ENCODE data around the gene CREB5.

The CREB5 gene

GRCh38 chr7:28381466-28381865, 30.9 kb upstream of the CREB5 start:
- Histone ChIP-seq H3K9me2 (replicated peaks; ENCODE audit: low read depth, low read length) (no peaks in the 10 kb centered on the region), H3K4me3 (ENCODE audit: low read length, poor library complexity, severe bottlenecking) (no peak overlapping the region), H3K27me3 (ENCODE audit: insufficient read depth, low read length, poor library complexity, severe bottlenecking) (no peaks in the 10 kb centered on the region), H3K9me3 (ENCODE audit: insufficient read depth, low read depth, low read length) (no peaks in the 10 kb centered on the region), H3K36me3 (ENCODE audit: insufficient read depth, low read length) (no peaks in the 10 kb centered on the region), H3K9ac (ENCODE audit: low read depth, low read length, poor library complexity, severe bottlenecking) (no peak overlapping the region), H2AFZ (ENCODE audit: low read length) (no peak overlapping the region), H3K4me1 (ENCODE audit: insufficient read depth, low read length, poor library complexity, severe bottlenecking) (no peaks in the 10 kb centered on the region), H3K79me2 (ENCODE audit: insufficient read depth, low read length) (no peaks in the 10 kb centered on the region), H3F3A (ENCODE audit: low read depth) (no peaks in the 10 kb centered on the region), H3K4me2 (ENCODE audit: low read depth, low read length, poor library complexity, severe bottlenecking) (no peak overlapping the region), H4K20me1 (ENCODE audit: insufficient read depth, low read length, poor library complexity, severe bottlenecking) (no peaks in the 10 kb centered on the region)
- no peak for TF ChIP-seq EZH2phosphoT487 (IDR thresholded peaks at IDR 0.05; ENCODE audit: borderline replicate concordance)
- TF ChIP-seq CTCF (conservative IDR thresholded peaks at IDR 0.05; ENCODE audit: low read length): no peak

GRCh38 chr7:28382144-28382543, 30.2 kb upstream of the CREB5 start:
- H3K27me3 ChIP-seq (ENCODE audit: insufficient read depth, low read length, poor library complexity, severe bottlenecking): no peaks in the 10 kb centered on the region
- H2AFZ ChIP-seq (ENCODE audit: low read length): no peak overlapping the region
- no peaks in the 10 kb centered on the region for H3K9me3 ChIP-seq (ENCODE audit: insufficient read depth, low read depth, low read length)
- TF ChIP-seq EZH2phosphoT487 (IDR thresholded peaks at IDR 0.05; ENCODE audit: borderline replicate concordance) (no peak), CTCF (conservative IDR thresholded peaks at IDR 0.05; ENCODE audit: low read length) (no peak)
- H3K4me1 ChIP-seq (ENCODE audit: insufficient read depth, low read length, poor library complexity, severe bottlenecking): no peaks in the 10 kb centered on the region
- no peaks in the 10 kb centered on the region for H4K20me1 ChIP-seq (ENCODE audit: insufficient read depth, low read length, poor library complexity, severe bottlenecking)
- H3F3A ChIP-seq (ENCODE audit: low read depth): no peaks in the 10 kb centered on the region
- no peaks in the 10 kb centered on the region for H3K9me2 ChIP-seq (replicated peaks; ENCODE audit: low read depth, low read length)
- H3K4me3 ChIP-seq (ENCODE audit: low read length, poor library complexity, severe bottlenecking): no peak overlapping the region
- no peaks in the 10 kb centered on the region for H3K79me2 ChIP-seq (ENCODE audit: insufficient read depth, low read length)
- no peak overlapping the region for H3K9ac ChIP-seq (ENCODE audit: low read depth, low read length, poor library complexity, severe bottlenecking)
- no peaks in the 10 kb centered on the region for H3K36me3 ChIP-seq (ENCODE audit: insufficient read depth, low read length)
- H3K4me2 ChIP-seq (ENCODE audit: low read depth, low read length, poor library complexity, severe bottlenecking): no peak overlapping the region

- no peak overlapping the region for H3K9ac ChIP-seq (ENCODE audit: low read depth, low read length, poor library complexity, severe bottlenecking)
- H3K4me3 ChIP-seq (ENCODE audit: low read length, poor library complexity, severe bottlenecking): no peak overlapping the region
- H3K4me2 ChIP-seq (ENCODE audit: low read depth, low read length, poor library complexity, severe bottlenecking): no peak overlapping the region
- no peaks in the 10 kb centered on the region for H3K9me2 ChIP-seq (replicated peaks; ENCODE audit: low read depth, low read length)
- TF ChIP-seq CTCF (conservative IDR thresholded peaks at IDR 0.05; ENCODE audit: low read length): no peak
- TF ChIP-seq EZH2phosphoT487 (IDR thresholded peaks at IDR 0.05; ENCODE audit: borderline replicate concordance): no peak
- H3F3A ChIP-seq (ENCODE audit: low read depth): no peaks in the 10 kb centered on the region
- no peaks in the 10 kb centered on the region for H4K20me1 ChIP-seq (ENCODE audit: insufficient read depth, low read length, poor library complexity, severe bottlenecking)
- no peaks in the 10 kb centered on the region for H3K79me2 ChIP-seq (ENCODE audit: insufficient read depth, low read length)
- H3K9me3 ChIP-seq (ENCODE audit: insufficient read depth, low read depth, low read length): no peaks in the 10 kb centered on the region
- H2AFZ ChIP-seq (ENCODE audit: low read length): no peak overlapping the region
- no peaks in the 10 kb centered on the region for H3K27me3 ChIP-seq (ENCODE audit: insufficient read depth, low read length, poor library complexity, severe bottlenecking)
- H3K4me1 ChIP-seq (ENCODE audit: insufficient read depth, low read length, poor library complexity, severe bottlenecking): peaks cover 9% of the 10 kb centered on the region
- no peaks in the 10 kb centered on the region for H3K36me3 ChIP-seq (ENCODE audit: insufficient read depth, low read length)
These were observed 28.3 kb upstream of the CREB5 start for GRCh38 chr7:28383975-28384374.

All from Loucy (cell line).